Hematopoietic multipotent progenitor cell treated with erythropoietin and hydrocortisone succinate and interleukin-3 and kit ligand, for 6 days (in vitro differentiated cells): ENCODE measurements around the gene PAFAH1B1.

Experiments used
- DNase-seq: peaks from one replicate; pipeline ENCODE4 v3.0.0-alpha.2; 2015

The PAFAH1B1 gene

GRCh38 chr17:2704031-2704889 is 110.8 kb downstream of the PAFAH1B1 start:
- no peak for DNase-seq

- DNase-seq: no peak
Observed at GRCh38 chr17:2704890-2705248, 111.4 kb downstream of the PAFAH1B1 start.

- no peak for DNase-seq
Observed at GRCh38 chr17:2705263-2705662, 111.8 kb downstream of the PAFAH1B1 start.

GRCh38 chr17:2705888-2706795 is 112.7 kb downstream of the PAFAH1B1 start:
- no peak for DNase-seq

- DNase-seq: no peak
Observed at GRCh38 chr17:2706911-2707510, 113.6 kb downstream of the PAFAH1B1 start.

GRCh38 chr17:2707721-2708584 is 114.5 kb downstream of the PAFAH1B1 start:
- peak; percentile 51 for DNase-seq

GRCh38 chr17:2708585-2709182 is 115.2 kb downstream of the PAFAH1B1 start:
- DNase-seq: no peak

GRCh38 chr17:2709183-2709661 is 115.8 kb downstream of the PAFAH1B1 start:
- DNase-seq: peak; percentile 63

- DNase-seq: no peak
Observed at GRCh38 chr17:2710071-2710802, 116.8 kb downstream of the PAFAH1B1 start.

- DNase-seq: peak; percentile 63
Observed at GRCh38 chr17:2710803-2711607, 117.6 kb downstream of the PAFAH1B1 start.

- DNase-seq: peak; percentile 98
Observed at GRCh38 chr17:2711608-2712299, 118.3 kb downstream of the PAFAH1B1 start, which contains the start of gene CLUH. Gene CLUH (minus strand): TSS chr17:2711764. CDS start chr17:2711661, 103 bp downstream.

GRCh38 chr17:2712300-2713043 is 119.0 kb downstream of the PAFAH1B1 start:
- DNase-seq: no peak

GRCh38 chr17:2713881-2714280 is 120.4 kb downstream of the PAFAH1B1 start:
- no peak for DNase-seq

- peak; percentile 12 for DNase-seq
Observed at GRCh38 chr17:2716649-2717048, 123.2 kb downstream of the PAFAH1B1 start.

- no peak for DNase-seq
Observed at GRCh38 chr17:2718150-2718938, 124.9 kb downstream of the PAFAH1B1 start.

GRCh38 chr17:2719861-2720260 is 126.4 kb downstream of the PAFAH1B1 start:
- DNase-seq: no peak

GRCh38 chr17:2721603-2722002 is 128.1 kb downstream of the PAFAH1B1 start:
- DNase-seq: no peak

GRCh38 chr17:2722611-2723010 is 129.2 kb downstream of the PAFAH1B1 start:
- DNase-seq: no peak
